SK-N-SH (cell line): Measurements from ENCODE around the gene ADK. TPM values are rescaled to one million over a fixed set of nuclear protein-coding genes. Genes with fewer than 3 reads are reported as not detected.

ENCODE experiments used
- CTCF ChIA-PET: fragments of 300-600, 350-600 bp; formaldehyde crosslinking; extraction: SDS; loops from one replicate; lab custom pipeline; 2021; lab: Yijun Ruan, JAX
- POLR2A ChIA-PET: fragments of 350-600 bp; sonication (Branson Sonifier 250); formaldehyde crosslinking; extraction: SDS; loops from one replicate; lab custom pipeline; 2020; ENCODE audit warnings: antibody characterized with exemption, inconsistent platforms; lab: Yijun Ruan, JAX
- DNase-seq: peaks from one replicate; pipeline ENCODE4 v3.0.0; 2012
- H2AFZ ChIP-seq: fragments of 200-600 bp; sonication (generic); 2 replicates; pipeline ENCODE4 v1.8.1; 2016; ENCODE audit warnings: antibody characterized with exemption, mild to moderate bottlenecking, low read depth
- H3F3A ChIP-seq: fragments of 200-600 bp; sonication (generic); replicated peaks from 2 replicates; pipeline ENCODE3; 2016; ENCODE audit warnings: antibody characterized with exemption, mild to moderate bottlenecking; ENCODE audit not compliant: insufficient read depth
- H3K27ac ChIP-seq, 2 experiments: fragments of 200-500 bp in 1 of 2; fragments of 200-600 bp in 1 of 2; sonication (Bioruptor generic) in 1 of 2; sonication (generic), shearing (Covaris generic) in 1 of 2; 2 replicates each; pipeline versions ENCODE4 v1.5.1 to v1.6.1; 2014 to 2016; ENCODE audit warnings: low read depth in 2 of 2, inconsistent platforms in 1 of 2, low read length in 1 of 2, mild to moderate bottlenecking in 1 of 2, mixed read lengths in 1 of 2
- H3K27me3 ChIP-seq: fragments of 200-600 bp; sonication (generic), shearing (Covaris generic); 2 replicates; pipeline ENCODE4 v1.6.1; 2016; ENCODE audit warnings: mixed run types; ENCODE audit not compliant: insufficient read depth
- H3K36me3 ChIP-seq, 2 experiments: fragments of 200-500 bp in 1 of 2; fragments of 200-600 bp in 1 of 2; sonication (Bioruptor generic) in 1 of 2; sonication (generic) in 1 of 2; replicated peaks in 1 of 2; 2 replicates each; pipeline versions ENCODE3 to v1.5.1; 2014 to 2016; ENCODE audit warnings: low read length in 1 of 2, mild to moderate bottlenecking in 1 of 2; ENCODE audit not compliant: insufficient read depth in 2 of 2, control insufficient read depth in 1 of 2
- H3K4me1 ChIP-seq, 2 experiments: fragments of 200-500 bp in 1 of 2; fragments of 200-600 bp in 1 of 2; sonication (Bioruptor generic) in 1 of 2; sonication (generic), shearing (Covaris generic) in 1 of 2; 2 replicates each; pipeline versions ENCODE4 v1.5.1 to v1.6.1; 2014 to 2016; ENCODE audit warnings: low read depth in 1 of 2, low read length in 1 of 2, mixed run types in 1 of 2; ENCODE audit not compliant: insufficient read depth in 2 of 2, control insufficient read depth in 1 of 2
- H3K4me2 ChIP-seq: fragments of 200-600 bp; sonication (generic), shearing (Covaris generic); 2 replicates; pipeline ENCODE4 v1.6.1; 2017; ENCODE audit warnings: mixed run types
- H3K4me3 ChIP-seq, 2 experiments: fragments of 200-500 bp in 1 of 2; fragments of 200-600 bp in 1 of 2; sonication (Bioruptor generic) in 1 of 2; sonication (generic), shearing (Covaris generic) in 1 of 2; 2 replicates each; pipeline versions ENCODE4 v1.5.1 to v1.8.1; 2014 to 2016; ENCODE audit warnings: low read depth in 2 of 2, inconsistent platforms in 1 of 2, low read length in 1 of 2, mild to moderate bottlenecking in 1 of 2, mixed read lengths in 1 of 2, moderate library complexity in 1 of 2
- H3K79me2 ChIP-seq: fragments of 200-600 bp; sonication (generic); 2 replicates; pipeline ENCODE4 v1.8.1; 2017; ENCODE audit warnings: mild to moderate bottlenecking; ENCODE audit not compliant: insufficient read depth
- H3K9ac ChIP-seq: fragments of 200-600 bp; sonication (generic); 2 replicates; pipeline ENCODE4 v1.6.1; 2017; ENCODE audit warnings: mixed run types
- H3K9me2 ChIP-seq: fragments of 200-600 bp; sonication (generic); 2 replicates; pipeline ENCODE4 v1.6.1; 2017; ENCODE audit warnings: mixed run types
- H3K9me3 ChIP-seq: fragments of 200-600 bp; sonication (generic); 2 replicates; pipeline ENCODE4 v1.6.1; 2017; ENCODE audit warnings: mixed run types, mild to moderate bottlenecking, moderate library complexity
- H4K20me1 ChIP-seq: fragments of 200-600 bp; sonication (generic); 2 replicates; pipeline ENCODE4 v1.6.1; 2017; ENCODE audit warnings: mild to moderate bottlenecking, mixed run types; ENCODE audit not compliant: insufficient read depth
- ELF1 ChIP-seq: IDR thresholded peaks from 2 replicates; pipeline ENCODE4 v1.4.0; 2012
- EP300 ChIP-seq, 2 experiments: IDR thresholded peaks; 2 replicates each; pipeline versions ENCODE4 v1.4.0 to v1.6.1; 2012; ENCODE audit warnings: borderline replicate concordance in 1 of 2, low read depth in 1 of 2, low read length in 1 of 2
- EZH2phosphoT487 ChIP-seq: fragments of 200-600 bp; sonication (generic); IDR thresholded peaks from 2 replicates; pipeline ENCODE4 v1.6.1; 2017; ENCODE audit warnings: low read depth, mixed run types, mild to moderate bottlenecking, antibody characterized with exemption, moderate library complexity, borderline replicate concordance
- GABPA ChIP-seq: IDR thresholded peaks from 2 replicates; pipeline ENCODE4 v1.4.0; 2012; ENCODE audit warnings: low read depth, mild to moderate bottlenecking
- GATA2 ChIP-seq: sonication (generic); formaldehyde crosslinking; IDR thresholded peaks from 2 replicates; pipeline ENCODE4 v1.5.0; 2020; ENCODE audit warnings: mild to moderate bottlenecking, missing genetic modification reagents
- IRF3 ChIP-seq: fragments of 150-350 bp; IDR thresholded peaks from 2 replicates; pipeline ENCODE4 v1.6.1; 2016; ENCODE audit warnings: mild to moderate bottlenecking, low read depth, low read length
- JUND ChIP-seq: IDR thresholded peaks from 2 replicates; pipeline ENCODE4 v1.4.0; 2012
- MEF2A ChIP-seq: IDR thresholded peaks from 2 replicates; pipeline ENCODE4 v1.4.0; 2012; ENCODE audit warnings: low read depth, borderline replicate concordance
- MXI1 ChIP-seq: IDR thresholded peaks from 2 replicates; pipeline ENCODE4 v1.6.1; 2012; ENCODE audit warnings: mild to moderate bottlenecking, low read depth, low read length, improper control_type of control experiment
- RAD21 ChIP-seq: IDR thresholded peaks from 2 replicates; pipeline ENCODE4 v1.6.1; 2012; ENCODE audit warnings: mild to moderate bottlenecking, low read length
- REST ChIP-seq: IDR thresholded peaks from 2 replicates; pipeline ENCODE4 v1.6.1; 2012; ENCODE audit warnings: mild to moderate bottlenecking, low read depth, low read length, moderate library complexity
- SIN3A ChIP-seq: IDR thresholded peaks from 2 replicates; pipeline ENCODE4 v1.6.1; 2012; ENCODE audit warnings: low read depth, mild to moderate bottlenecking, low read length, moderate library complexity, borderline replicate concordance
- TEAD4 ChIP-seq: IDR thresholded peaks from 2 replicates; pipeline ENCODE4 v1.4.0; 2012; ENCODE audit warnings: mild to moderate bottlenecking, borderline replicate concordance; ENCODE audit not compliant: insufficient read depth
- WGBS: methylation state at CpG from one replicate; pipeline ENCODE4 v1.1.6; 2017; ENCODE audit warnings: low lambda C conversion rate; 5-methylcytosine and 5-hydroxymethylcytosine counted together
- polyA plus RNA-seq, 3 experiments: library from polyadenylated mRNA; depleted of rRNA; stranded (reverse); fragments of >200 nt; gene quantifications; 2 replicates each; pipeline ENCODE4 v1.2.3, GENCODE V29; 2012

ADK gene
- polyA plus RNA-seq, 1 of the 3 experiments (the other 2 are of a cell fraction): 25.1 TPM

- TF ChIP-seq GATA2 (CRISPR knock-in tag) (no peak), JUND (no peak), EZH2phosphoT487 (no peak)
- 0 out of 2 replicates have a peak, but pooled peaks cover 7% of the 10 kb centered on the region for H3K9me3 ChIP-seq
- no peaks in the 10 kb centered on the region for H3K4me1 ChIP-seq
- H3K9ac ChIP-seq: no peak overlapping the region
- no peak overlapping the region for H3K4me3 ChIP-seq
- H3K27me3 ChIP-seq: no peaks in the 10 kb centered on the region
- WGBS: 94% methylated on average over 3 of the region's 3 CpGs
- CTCF ChIA-PET: no interaction called here
- H3K4me2 ChIP-seq: no peak overlapping the region
- peaks cover 0 to 13% of the 10 kb centered on the region in 2 experiments for H3K36me3 ChIP-seq
- peaks cover 11% of the 10 kb centered on the region for H3K79me2 ChIP-seq
- H2AFZ ChIP-seq: no peak overlapping the region
- POLR2A ChIA-PET: no interaction called here
- no peaks in the 10 kb centered on the region for H4K20me1 ChIP-seq
- no peaks in the 10 kb centered on the region for H3K9me2 ChIP-seq
- H3F3A ChIP-seq: no peaks in the 10 kb centered on the region
- H3K27ac ChIP-seq: no peak overlapping the region
- DNase-seq: no peak
Observed at GRCh38 chr10:74483356-74483755, 332.3 kb downstream of the ADK start.

- POLR2A ChIA-PET: no interaction called here
- no peak overlapping the region for H2AFZ ChIP-seq
- WGBS: 98% methylated on average over 2 of the region's 2 CpGs
- no peak overlapping the region for H3K27ac ChIP-seq
- no peaks in the 10 kb centered on the region for H4K20me1 ChIP-seq
- no peak overlapping the region for H3K4me3 ChIP-seq
- H3K9me2 ChIP-seq: no peaks in the 10 kb centered on the region
- H3F3A ChIP-seq: peaks cover under 1% of the 10 kb centered on the region
- H3K27me3 ChIP-seq: no peaks in the 10 kb centered on the region
- H3K79me2 ChIP-seq: no peaks in the 10 kb centered on the region
- no peak overlapping the region for H3K4me2 ChIP-seq
- DNase-seq: no peak
- TF ChIP-seq ELF1: no peak
- TF ChIP-seq IRF3: no peak
- TF ChIP-seq MEF2A: no peak
- TF ChIP-seq EP300 (IDR thresholded peaks at IDR 0.05; ENCODE audit: borderline replicate concordance in 1 of 2, low read depth in 1 of 2, low read length in 1 of 2): no peak
- TF ChIP-seq GABPA: no peak
- no peak for TF ChIP-seq JUND
- TF ChIP-seq TEAD4: no peak
- no peak for TF ChIP-seq RAD21
- TF ChIP-seq REST: no peak
- no peak for TF ChIP-seq MXI1
- no peak for TF ChIP-seq SIN3A
- H3K4me1 ChIP-seq: no peaks in the 10 kb centered on the region
- CTCF ChIA-PET: no interaction called here
- peaks cover 0 to 13% of the 10 kb centered on the region in 2 experiments for H3K36me3 ChIP-seq
- no peak overlapping the region for H3K9ac ChIP-seq
- H3K9me3 ChIP-seq: 0 out of 2 replicates have a peak, but pooled peaks cover 7% of the 10 kb centered on the region
Observed at GRCh38 chr10:74485283-74485682, 334.3 kb downstream of the ADK start.
